Measurements from ENCODE around the gene PSMD11.
"Not testable (repeated sequence)": the region's sequence is repeated elsewhere in the genome, so short reads cannot be mapped to it uniquely, and the experiment has no call there.

- not testable (repeated sequence) for TF ChIP-seq EZH2 (IDR thresholded peaks at IDR 0.05; ENCODE audit: borderline replicate concordance, low read length); CTCF (IDR thresholded peaks at IDR 0.05; ENCODE audit: low read length)
Observed at GRCh38 chr17:32410085-32410484, 34.2 kb upstream of the PSMD11 start.

Data from OCI-LY1 (cell line).